ENCODE results near the gene ISOC1.

ISOC1 gene

DNA sequence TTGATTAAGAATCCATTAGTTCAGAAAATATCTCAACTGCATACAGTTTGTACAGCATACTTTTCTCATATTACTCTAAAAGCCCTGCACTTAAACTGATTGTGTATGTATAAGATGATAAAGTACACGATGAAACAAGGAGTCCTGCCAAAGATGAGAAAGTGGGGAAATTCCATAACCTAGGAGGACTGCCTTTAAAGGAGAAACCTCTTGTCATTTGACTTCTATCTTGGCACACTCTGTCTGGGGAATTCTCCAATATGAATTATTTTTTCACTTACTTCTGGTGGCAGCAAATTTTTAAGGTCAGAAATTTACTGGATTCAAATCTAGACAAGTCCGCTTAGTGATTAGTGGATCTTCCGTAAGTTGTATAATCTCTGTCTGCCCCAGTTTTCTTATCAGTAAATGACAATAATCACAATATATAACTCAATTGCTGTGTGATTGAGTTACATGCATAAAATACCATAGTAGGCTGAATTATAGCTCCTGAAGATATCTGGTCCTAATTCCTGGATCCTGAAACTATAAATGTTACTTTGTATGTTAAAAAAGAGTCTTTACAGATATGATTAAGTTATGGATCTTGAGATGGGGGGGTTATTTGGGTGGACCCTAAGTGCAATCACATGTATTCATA, 17.0 kb upstream of the ISOC1 start (continued):
- TF ChIP-seq TOX (CRISPR knock-in tag; IDR thresholded peaks at IDR 0.05; ENCODE audit: borderline replicate concordance) (peak; percentile 46; the same call in 1 of the 2 replicates), ISL1 (CRISPR knock-in tag; IDR thresholded peaks at IDR 0.05) (peak; percentile 100), ZNF565 (CRISPR knock-in tag; conservative IDR thresholded peaks at IDR 0.05; ENCODE audit: low read depth) (no peak), ZNF70 (CRISPR knock-in tag; IDR thresholded peaks at IDR 0.05) (no peak), CSDC2 (CRISPR knock-in tag; IDR thresholded peaks at IDR 0.05) (no peak), ZNF8 (CRISPR knock-in tag; IDR thresholded peaks at IDR 0.05) (peak; percentile 42; the same call in 1 of the 2 replicates), CREB5 (CRISPR knock-in tag; IDR thresholded peaks at IDR 0.05; ENCODE audit: low read depth) (peak; percentile 59; the same call in 1 of the 2 replicates), OSR1 (CRISPR knock-in tag; IDR thresholded peaks at IDR 0.05) (no peak), RARB (CRISPR knock-in tag; IDR thresholded peaks at IDR 0.05) (no peak), ZFP30 (CRISPR knock-in tag; IDR thresholded peaks at IDR 0.05) (no peak), ESRRG (CRISPR knock-in tag; IDR thresholded peaks at IDR 0.05) (no peak), ARNTL (CRISPR knock-in tag; IDR thresholded peaks at IDR 0.05; ENCODE audit: borderline replicate concordance, low read depth) (no peak), PPARA (CRISPR knock-in tag; IDR thresholded peaks at IDR 0.05; ENCODE audit: borderline replicate concordance) (no peak), SNAI2 (CRISPR knock-in tag; IDR thresholded peaks at IDR 0.05) (peak; percentile 64; the same call in 1 of the 2 replicates), BACH2 (CRISPR knock-in tag; IDR thresholded peaks at IDR 0.05; ENCODE audit: borderline replicate concordance) (no peak)
- TF ChIP-seq, protein P1, sequence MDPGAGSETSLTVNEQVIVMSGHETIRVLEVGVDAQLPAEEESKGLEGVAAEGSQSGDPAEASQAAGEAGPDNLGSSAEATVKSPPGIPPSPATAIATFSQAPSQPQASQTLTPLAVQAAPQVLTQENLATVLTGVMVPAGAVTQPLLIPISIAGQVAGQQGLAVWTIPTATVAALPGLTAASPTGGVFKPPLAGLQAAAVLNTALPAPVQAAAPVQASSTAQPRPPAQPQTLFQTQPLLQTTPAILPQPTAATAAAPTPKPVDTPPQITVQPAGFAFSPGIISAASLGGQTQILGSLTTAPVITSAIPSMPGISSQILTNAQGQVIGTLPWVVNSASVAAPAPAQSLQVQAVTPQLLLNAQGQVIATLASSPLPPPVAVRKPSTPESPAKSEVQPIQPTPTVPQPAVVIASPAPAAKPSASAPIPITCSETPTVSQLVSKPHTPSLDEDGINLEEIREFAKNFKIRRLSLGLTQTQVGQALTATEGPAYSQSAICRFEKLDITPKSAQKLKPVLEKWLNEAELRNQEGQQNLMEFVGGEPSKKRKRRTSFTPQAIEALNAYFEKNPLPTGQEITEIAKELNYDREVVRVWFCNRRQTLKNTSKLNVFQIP (CRISPR knock-in tag; IDR thresholded peaks at IDR 0.05; ENCODE audit: borderline replicate concordance, low read depth), result 0 out of 2 replicates have a peak, but pooled peaks have one; percentile 32

GRCh38 chr5:129078247-129078646, 16.3 kb upstream of the ISOC1 start:
- no peak for ATAC-seq
- no peak for TF ChIP-seq CSDC2 (CRISPR knock-in tag; IDR thresholded peaks at IDR 0.05)
- TF ChIP-seq, protein P2, sequence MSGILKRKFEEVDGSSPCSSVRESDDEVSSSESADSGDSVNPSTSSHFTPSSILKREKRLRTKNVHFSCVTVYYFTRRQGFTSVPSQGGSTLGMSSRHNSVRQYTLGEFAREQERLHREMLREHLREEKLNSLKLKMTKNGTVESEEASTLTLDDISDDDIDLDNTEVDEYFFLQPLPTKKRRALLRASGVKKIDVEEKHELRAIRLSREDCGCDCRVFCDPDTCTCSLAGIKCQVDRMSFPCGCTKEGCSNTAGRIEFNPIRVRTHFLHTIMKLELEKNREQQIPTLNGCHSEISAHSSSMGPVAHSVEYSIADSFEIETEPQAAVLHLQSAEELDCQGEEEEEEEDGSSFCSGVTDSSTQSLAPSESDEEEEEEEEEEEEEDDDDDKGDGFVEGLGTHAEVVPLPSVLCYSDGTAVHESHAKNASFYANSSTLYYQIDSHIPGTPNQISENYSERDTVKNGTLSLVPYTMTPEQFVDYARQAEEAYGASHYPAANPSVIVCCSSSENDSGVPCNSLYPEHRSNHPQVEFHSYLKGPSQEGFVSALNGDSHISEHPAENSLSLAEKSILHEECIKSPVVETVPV (CRISPR knock-in tag; IDR thresholded peaks at IDR 0.05), result no peak
- no peak for TF ChIP-seq CREB5 (CRISPR knock-in tag; IDR thresholded peaks at IDR 0.05; ENCODE audit: low read depth)
- no peak for TF ChIP-seq ZNF70 (CRISPR knock-in tag; IDR thresholded peaks at IDR 0.05)
- no peak for TF ChIP-seq BACH2 (CRISPR knock-in tag; IDR thresholded peaks at IDR 0.05; ENCODE audit: borderline replicate concordance)
- TF ChIP-seq ZNF565 (CRISPR knock-in tag; conservative IDR thresholded peaks at IDR 0.05; ENCODE audit: low read depth), result no peak
- TF ChIP-seq ZNF8 (CRISPR knock-in tag; IDR thresholded peaks at IDR 0.05), result no peak
- no peak for TF ChIP-seq ESRRG (CRISPR knock-in tag; IDR thresholded peaks at IDR 0.05)
- TF ChIP-seq, protein P1 (CRISPR knock-in tag; IDR thresholded peaks at IDR 0.05; ENCODE audit: borderline replicate concordance, low read depth), result no peak

DNA sequence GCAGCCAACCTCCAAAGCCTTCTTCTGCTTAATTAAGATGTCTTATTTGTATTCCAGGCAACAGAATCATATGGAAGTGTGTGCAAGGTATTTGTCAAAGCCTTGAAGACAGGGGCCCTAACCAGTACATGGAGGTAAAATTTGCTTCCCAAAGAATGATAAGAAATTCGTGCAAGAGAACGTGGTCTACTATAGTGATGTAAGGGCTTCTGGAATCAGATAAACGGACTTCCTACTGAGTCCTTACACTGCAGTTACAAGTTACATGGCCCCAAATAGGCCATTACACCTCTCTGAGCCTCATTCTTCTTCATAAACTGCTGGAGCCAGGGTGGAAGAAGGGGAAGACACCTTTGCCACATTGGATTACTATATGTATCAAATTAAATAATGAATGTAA, 15.9 kb upstream of the ISOC1 start:
- TF ChIP-seq ARNTL (CRISPR knock-in tag; IDR thresholded peaks at IDR 0.05; ENCODE audit: borderline replicate concordance, low read depth) (no peak), TSHZ2 (CRISPR knock-in tag; IDR thresholded peaks at IDR 0.05) (no peak)
- TF ChIP-seq, protein P1 (CRISPR knock-in tag; IDR thresholded peaks at IDR 0.05; ENCODE audit: borderline replicate concordance, low read depth), result no peak
- ATAC-seq, result no peak
